IMR-90 (cell line): Measurements from ENCODE around the gene PNPLA2. TPM values are rescaled to one million over a fixed set of nuclear protein-coding genes. Genes with fewer than 3 reads are reported as not detected.

Experiments
- ATAC-seq: fragments of 200-7000 bp; cut with Tn5 transposase; 2 replicates; pipeline ENCODE4 v1.9.1; 2020; ENCODE audit warnings: low read depth, mild to moderate bottlenecking, moderate library complexity
- BruUV-seq: library from RNA; stranded (reverse); fragments of 400-500 nt; replicated peaks from 2 replicates; lab custom pipeline; 2021; lab: Mats Ljungman, UMichigan
- CTCF ChIA-PET: fragments of 300-600 bp; formaldehyde crosslinking; extraction: SDS; loops from one replicate; lab custom pipeline; 2021; ENCODE audit warnings: antibody characterized with exemption; lab: Yijun Ruan, JAX
- POLR2A ChIA-PET: fragments of 300-600 bp; sonication (Branson Sonifier 250); formaldehyde crosslinking; loops from one replicate; lab custom pipeline; 2022; ENCODE audit warnings: antibody characterized with exemption; ENCODE audit not compliant: unreplicated experiment; lab: Charles Lee
- DNase-seq: peaks from one replicate; pipeline ENCODE4 v3.0.0; 2013
- H2AFZ ChIP-seq: replicated peaks from 2 replicates; pipeline ENCODE3; 2013; ENCODE audit warnings: low read length, mild to moderate bottlenecking; ENCODE audit not compliant: poor library complexity
- H2AK5ac ChIP-seq: 2 replicates; pipeline ENCODE4 v1.6.1; 2013; ENCODE audit warnings: low read depth, low read length, inconsistent platforms
- H2AK9ac ChIP-seq: replicated peaks from 2 replicates; pipeline ENCODE3; 2013; ENCODE audit warnings: mild to moderate bottlenecking, low read depth, low read length, moderate library complexity; ENCODE audit not compliant: poor library complexity
- H2BK120ac ChIP-seq: 2 replicates; pipeline ENCODE4 v1.6.1; 2013; ENCODE audit warnings: low read depth, low read length, inconsistent platforms
- H2BK15ac ChIP-seq: 3 replicates; pipeline ENCODE4 v1.6.1; 2013; ENCODE audit warnings: low read depth, low read length, inconsistent platforms
- H2BK20ac ChIP-seq: 2 replicates; pipeline ENCODE4 v1.6.1; 2013; ENCODE audit warnings: low read depth, mild to moderate bottlenecking, inconsistent platforms, low read length, moderate library complexity
- H2BK5ac ChIP-seq: 2 replicates; pipeline ENCODE4 v1.6.1; 2013; ENCODE audit warnings: mild to moderate bottlenecking, low read depth, low read length, inconsistent platforms; ENCODE audit not compliant: poor library complexity, severe bottlenecking
- H3K14ac ChIP-seq: replicated peaks from 2 replicates; pipeline ENCODE4 v1.6.1; 2013; ENCODE audit warnings: low read depth, low read length, inconsistent platforms
- H3K18ac ChIP-seq: 2 replicates; pipeline ENCODE4 v1.6.1; 2013; ENCODE audit warnings: low read depth, low read length, control low read depth
- H3K23ac ChIP-seq: 2 replicates; pipeline ENCODE4 v1.6.1; 2013; ENCODE audit warnings: low read depth, low read length, inconsistent platforms
- H3K27ac ChIP-seq: 2 replicates; pipeline ENCODE4 v1.5.1; 2013; ENCODE audit warnings: mild to moderate bottlenecking, control low read depth, low read length; ENCODE audit not compliant: insufficient read depth
- H3K27me3 ChIP-seq: 2 replicates; pipeline ENCODE4 v1.6.1; 2013; ENCODE audit warnings: low read length; ENCODE audit not compliant: control insufficient read depth, insufficient read depth
- H3K36me3 ChIP-seq: 2 replicates; pipeline ENCODE4 v1.6.1; 2013; ENCODE audit warnings: low read length, mixed read lengths; ENCODE audit not compliant: control insufficient read depth, insufficient read depth
- H3K4ac ChIP-seq: 2 replicates; pipeline ENCODE4 v1.6.1; 2013; ENCODE audit warnings: low read depth, low read length, inconsistent platforms
- H3K4me1 ChIP-seq: 2 replicates; pipeline ENCODE4 v1.6.1; 2013; ENCODE audit warnings: low read length, mixed read lengths; ENCODE audit not compliant: control insufficient read depth, insufficient read depth
- H3K4me2 ChIP-seq: 2 replicates; pipeline ENCODE4 v1.6.1; 2013; ENCODE audit warnings: low read depth, mild to moderate bottlenecking, control low read depth, low read length, moderate library complexity
- H3K4me3 ChIP-seq: 2 replicates; pipeline ENCODE4 v1.5.1; 2013; ENCODE audit warnings: low read depth, mild to moderate bottlenecking, control low read depth, low read length, moderate library complexity; ENCODE audit not compliant: insufficient read depth
- H3K56ac ChIP-seq: 2 replicates; pipeline ENCODE4 v1.6.1; 2013; ENCODE audit warnings: low read length, inconsistent platforms; ENCODE audit not compliant: insufficient read depth; ENCODE audit errors: extremely low read depth
- H3K79me1 ChIP-seq, 2 experiments: 2 replicates each; pipeline ENCODE4 v1.6.1; 2013; ENCODE audit warnings: low read length in 2 of 2, inconsistent platforms in 1 of 2, low read depth in 1 of 2
- H3K9ac ChIP-seq: 2 replicates; pipeline ENCODE4 v1.6.1; 2013; ENCODE audit warnings: low read depth, low read length, control low read depth
- H3K9me1 ChIP-seq: 2 replicates; pipeline ENCODE4 v1.6.1; 2013; ENCODE audit warnings: low read length, inconsistent platforms; ENCODE audit not compliant: insufficient read depth
- H3K9me3 ChIP-seq: 2 replicates; pipeline ENCODE4 v1.6.1; 2013; ENCODE audit warnings: low read length; ENCODE audit not compliant: control insufficient read depth, insufficient read depth
- H4K20me1 ChIP-seq: 2 replicates; pipeline ENCODE4 v1.6.1; 2013; ENCODE audit warnings: low read length, inconsistent platforms; ENCODE audit not compliant: insufficient read depth
- H4K5ac ChIP-seq: 2 replicates; pipeline ENCODE4 v1.6.1; 2013; ENCODE audit warnings: mild to moderate bottlenecking, low read depth, low read length, control low read depth
- H4K8ac ChIP-seq, 2 experiments: 2 replicates each; pipeline ENCODE4 v1.6.1; 2013; ENCODE audit warnings: low read depth in 2 of 2, low read length in 2 of 2, control low read depth in 1 of 2, inconsistent platforms in 1 of 2
- H4K91ac ChIP-seq: 2 replicates; pipeline ENCODE4 v1.6.1; 2013; ENCODE audit warnings: low read depth, low read length, inconsistent platforms; ENCODE audit not compliant: insufficient read depth
- CHD1 ChIP-seq: IDR thresholded peaks from 2 replicates; pipeline ENCODE4 v1.6.1; 2012; ENCODE audit warnings: low read depth, low read length, improper control_type of control experiment
- MAZ ChIP-seq: IDR thresholded peaks from 2 replicates; pipeline ENCODE4 v1.6.1; 2012; ENCODE audit warnings: low read depth, mild to moderate bottlenecking, low read length, improper control_type of control experiment, moderate library complexity, borderline replicate concordance
- MXI1 ChIP-seq: IDR thresholded peaks from 2 replicates; pipeline ENCODE4 v1.6.1; 2012; ENCODE audit warnings: low read depth, mild to moderate bottlenecking, low read length, moderate library complexity, borderline replicate concordance
- RAD21 ChIP-seq: IDR thresholded peaks from 2 replicates; pipeline ENCODE4 v1.6.1; 2012; ENCODE audit warnings: low read length, improper control_type of control experiment
- WGBS, 2 experiments: methylation state at CpG; one replicate each; pipeline versions ENCODE4 v1.1.5 to v1.1.7; 2013; ENCODE audit warnings: missing lambda C conversion rate in 2 of 2; ENCODE audit not compliant: insufficient read length in 1 of 2; ENCODE audit errors: extremely low coverage in 2 of 2; 5-methylcytosine and 5-hydroxymethylcytosine counted together
- dilution Hi-C: fragments of 300-500 bp; cut with HindIII; formaldehyde crosslinking; loops from one replicate; pipeline ENCODE4 v1.14.3; 2018; ENCODE audit warnings: low sequenced_read_pairs; ENCODE audit not compliant: unreplicated experiment
- in situ Hi-C: fragments of 300-500 bp; cut with MboI; formaldehyde crosslinking; loops from 3 replicates; pipeline ENCODE4 v1.14.3; 2019; ENCODE audit warnings: low sequenced_read_pairs, inconsistent platforms, mixed read lengths
- intact Hi-C: fragments of 100-400 bp; cut with micrococcal nuclease; formaldehyde crosslinking; loops from 2 replicates; pipeline ENCODE4 v1.10.0; 2022
- polyA plus RNA-seq, 3 experiments: library from polyadenylated mRNA; depleted of rRNA; stranded (reverse); fragments of >200 nt; gene quantifications; 2 replicates each; pipeline ENCODE4 v1.2.3, GENCODE V29; 2012; ENCODE audit warnings: low replicate concordance in 1 of 3
- total RNA-seq: library from RNA; depleted of rRNA; stranded (reverse); fragments of >200 nt; gene quantifications from 2 replicates; pipeline ENCODE4 v1.2.3, GENCODE V29; 2012

The PNPLA2 gene
- total and polyA plus RNA-seq, 2 of the 4 experiments (the other 2 are of a cell fraction): 7.0 to 94.3 TPM

- dilution Hi-C loops: no loop called here
- Histone ChIP-seq H3K79me1 (peaks cover 24 to 76% of the 10 kb centered on the region in 2 experiments), H3K18ac (no peak overlapping the region), H3K9ac (no peak overlapping the region), H4K5ac (no peak overlapping the region), H2BK20ac (no peak overlapping the region), H3K4ac (no peak overlapping the region), H3K9me1 (peaks cover 3% of the 10 kb centered on the region; the same call in 1 of the 2 replicates), H2BK5ac (no peak overlapping the region), H2BK15ac (no peak overlapping the region), H3K56ac (no peak overlapping the region), H3K4me3 (no peak overlapping the region), H3K23ac (no peak overlapping the region), H4K91ac (no peak overlapping the region), H3K9me3 (no peaks in the 10 kb centered on the region), H3K4me1 (peaks cover 12% of the 10 kb centered on the region), H3K27ac (no peak overlapping the region), H4K20me1 (peaks cover 54% of the 10 kb centered on the region), H3K36me3 (peaks cover 31% of the 10 kb centered on the region), H2AK9ac (no peak overlapping the region), H2BK120ac (no peak overlapping the region), H2AFZ (no peak overlapping the region), H4K8ac (no peak overlapping the region), H3K27me3 (no peaks in the 10 kb centered on the region), H3K14ac (no peak overlapping the region), H2AK5ac (no peak overlapping the region), H3K4me2 (no peak overlapping the region)
- TF ChIP-seq MXI1 (no peak), MAZ (no peak), CHD1 (no peak), RAD21 (no peak)
- no TSS peak for BruUV-seq
- no peak for DNase-seq
- CTCF ChIA-PET: no interaction called here
- in situ Hi-C loops: no loop called here
- ATAC-seq: no peak
- intact Hi-C loops: no loop called here
- WGBS, 2 experiments: 99% methylated on average over 11 of the region's 14 CpGs; no CpG with 5 or more reads in 1 of the 2 experiments
- POLR2A ChIA-PET: no interaction called here
Observed at GRCh38 chr11:861105-861479, 42.4 kb downstream of the PNPLA2 start.
